DMS 273 treated with DMSO at 0.1 percent for 48 hours (cell line): Measurements from ENCODE around the gene FOXN1.

Source experiments
- DNase-seq: peaks from one replicate; lab custom pipeline; 2025; lab: John Stamatoyannopoulos, UW

The FOXN1 gene

GRCh38 chr17:28524476-28525424, 18.6 kb downstream of the FOXN1 start:
- no peak for DNase-seq

- DNase-seq: no peak
Measured at GRCh38 chr17:28526381-28526780, 20.2 kb downstream of the FOXN1 start.

GRCh38 chr17:28527181-28527681, 21.1 kb downstream of the FOXN1 start:
- DNase-seq: no peak

GRCh38 chr17:28527859-28528258, 21.7 kb downstream of the FOXN1 start:
- no peak for DNase-seq

- no peak for DNase-seq
Measured at GRCh38 chr17:28528327-28529012, 22.3 kb downstream of the FOXN1 start.

- DNase-seq: no peak
Measured at GRCh38 chr17:28529013-28529400, 22.9 kb downstream of the FOXN1 start.

- DNase-seq: no peak
Measured at GRCh38 chr17:28530250-28530649, 24.1 kb downstream of the FOXN1 start.

- no peak for DNase-seq
Measured at GRCh38 chr17:28530926-28531325, 24.8 kb downstream of the FOXN1 start.

- DNase-seq: no peak
Measured at GRCh38 chr17:28532050-28532960, 26.2 kb downstream of the FOXN1 start.

- no peak for DNase-seq
Measured at GRCh38 chr17:28533091-28533807, 27.1 kb downstream of the FOXN1 start.

GRCh38 chr17:28534740-28535375, 28.7 kb downstream of the FOXN1 start:
- no peak for DNase-seq

GRCh38 chr17:28536532-28537218, 30.5 kb downstream of the FOXN1 start:
- no peak for DNase-seq

- DNase-seq: no peak
Measured at GRCh38 chr17:28537219-28537610, 31.1 kb downstream of the FOXN1 start.

- DNase-seq: no peak
Measured at GRCh38 chr17:28538296-28538895, 32.2 kb downstream of the FOXN1 start.

- DNase-seq: no peak
Measured at GRCh38 chr17:28540231-28540630, 34.1 kb downstream of the FOXN1 start.

- DNase-seq: no peak
Measured at GRCh38 chr17:28541439-28541838, 35.3 kb downstream of the FOXN1 start.

- DNase-seq: no peak
Measured at GRCh38 chr17:28544402-28545140, 38.4 kb downstream of the FOXN1 start.

- no peak for DNase-seq
Measured at GRCh38 chr17:28545141-28545503, 39.0 kb downstream of the FOXN1 start.

GRCh38 chr17:28545787-28546415, 39.8 kb downstream of the FOXN1 start:
- DNase-seq: no peak
